ENCODE measurements around the gene PRR13. TPM values are rescaled to one million over a fixed set of nuclear protein-coding genes. Genes with fewer than 3 reads are reported as not detected.

PRR13 gene
- total and polyA plus RNA-seq, 9 of the 15 experiments (the other 6 are each of a cell fraction or from before 2014, with no cell fraction given): 117 to 835 (median 285) TPM

DNA sequence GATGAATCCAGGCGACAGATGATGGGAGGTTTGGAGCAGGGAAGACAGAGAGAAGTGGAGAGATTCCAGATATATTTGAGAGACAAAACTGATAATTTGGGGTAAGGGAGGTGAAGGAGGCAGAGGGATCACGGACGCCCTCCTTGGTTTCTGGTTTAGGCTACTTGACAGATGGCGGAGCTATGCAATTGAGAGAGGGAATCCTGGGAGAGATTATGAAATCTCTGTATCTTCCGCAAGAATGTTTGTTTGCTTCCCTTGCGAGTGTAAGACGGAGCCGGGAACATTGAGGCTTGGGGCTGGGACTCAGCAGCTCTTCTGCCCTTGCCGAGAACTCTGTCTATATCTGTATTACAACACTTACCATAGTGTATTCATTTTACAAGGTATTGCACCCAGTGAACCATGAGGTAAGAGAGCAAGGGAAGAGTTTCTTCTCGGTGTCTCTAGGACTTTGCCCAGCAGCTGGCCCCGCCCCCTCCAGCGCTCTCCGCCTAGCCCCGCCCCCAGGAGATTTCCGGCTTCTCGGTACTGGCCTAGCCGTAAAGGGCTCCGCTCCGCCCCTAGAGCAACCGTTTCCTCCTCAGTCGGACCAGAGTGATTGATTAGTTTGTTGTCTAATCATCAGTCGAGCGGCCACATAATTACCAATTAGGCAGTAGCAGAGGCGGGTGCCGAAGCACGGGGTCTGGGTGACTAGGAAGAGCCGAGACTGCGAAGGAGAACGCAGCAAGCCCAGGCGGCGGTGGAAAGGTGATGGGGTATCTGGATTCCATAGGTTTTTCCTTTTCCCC lies at the start of gene PRR13 (continued):
- TF ChIP-seq, protein P1, sequence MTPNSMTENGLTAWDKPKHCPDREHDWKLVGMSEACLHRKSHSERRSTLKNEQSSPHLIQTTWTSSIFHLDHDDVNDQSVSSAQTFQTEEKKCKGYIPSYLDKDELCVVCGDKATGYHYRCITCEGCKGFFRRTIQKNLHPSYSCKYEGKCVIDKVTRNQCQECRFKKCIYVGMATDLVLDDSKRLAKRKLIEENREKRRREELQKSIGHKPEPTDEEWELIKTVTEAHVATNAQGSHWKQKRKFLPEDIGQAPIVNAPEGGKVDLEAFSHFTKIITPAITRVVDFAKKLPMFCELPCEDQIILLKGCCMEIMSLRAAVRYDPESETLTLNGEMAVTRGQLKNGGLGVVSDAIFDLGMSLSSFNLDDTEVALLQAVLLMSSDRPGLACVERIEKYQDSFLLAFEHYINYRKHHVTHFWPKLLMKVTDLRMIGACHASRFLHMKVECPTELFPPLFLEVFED (CRISPR knock-in tag; conservative IDR thresholded peaks at IDR 0.05): no peak
- TF ChIP-seq MAFK (IDR thresholded peaks at IDR 0.05; ENCODE audit: low read length) (peak; percentile 23; the same call in 1 of the 2 replicates), GTF2F1 (IDR thresholded peaks at IDR 0.05; ENCODE audit: low read depth, low read length) (no peak; the same call in 1 of the 2 replicates), SIN3A (IDR thresholded peaks at IDR 0.05; ENCODE audit: borderline replicate concordance in 2 of 2, control insufficient read depth in 1 of 2, low read depth in 2 of 2, low read length in 2 of 2) (peak; percentile 9 to 47; a peak in 1 of 4 replicates), TEAD1 (CRISPR knock-in tag; IDR thresholded peaks at IDR 0.05) (peak in 1 of 2 experiments; percentile 58; a peak in 1 of 4 replicates), DMBX1 (CRISPR knock-in tag; IDR thresholded peaks at IDR 0.05; ENCODE audit: borderline replicate concordance) (peak; percentile 42; the same call in 1 of the 2 replicates), CHD1 (IDR thresholded peaks at IDR 0.05; ENCODE audit: low read length) (no peak), CEBPB (tag; IDR thresholded peaks at IDR 0.05) (peak; percentile 98), JUND (IDR thresholded peaks at IDR 0.05; ENCODE audit: borderline replicate concordance, low read depth, low read length) (0 out of 2 replicates have a peak, but pooled peaks have one; percentile 2), JUND (tag; IDR thresholded peaks at IDR 0.05; ENCODE audit: borderline replicate concordance, low read depth, low read length) (peak; percentile 64; the same call in 1 of the 3 replicates), NFYB (IDR thresholded peaks at IDR 0.05; ENCODE audit: extremely low read depth, insufficient read length) (peak; percentile 84), RBM25 (IDR thresholded peaks at IDR 0.05; ENCODE audit: low read depth, low read length, severe bottlenecking) (peak; percentile 89), SUPT5H (IDR thresholded peaks at IDR 0.05) (peak; percentile 98)
- TF ChIP-seq, protein P2, sequence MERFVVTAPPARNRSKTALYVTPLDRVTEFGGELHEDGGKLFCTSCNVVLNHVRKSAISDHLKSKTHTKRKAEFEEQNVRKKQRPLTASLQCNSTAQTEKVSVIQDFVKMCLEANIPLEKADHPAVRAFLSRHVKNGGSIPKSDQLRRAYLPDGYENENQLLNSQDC (CRISPR knock-in tag; IDR thresholded peaks at IDR 0.05): peak; percentile 34; the same call in 1 of the 2 replicates
- TF ChIP-seq, protein P3, sequence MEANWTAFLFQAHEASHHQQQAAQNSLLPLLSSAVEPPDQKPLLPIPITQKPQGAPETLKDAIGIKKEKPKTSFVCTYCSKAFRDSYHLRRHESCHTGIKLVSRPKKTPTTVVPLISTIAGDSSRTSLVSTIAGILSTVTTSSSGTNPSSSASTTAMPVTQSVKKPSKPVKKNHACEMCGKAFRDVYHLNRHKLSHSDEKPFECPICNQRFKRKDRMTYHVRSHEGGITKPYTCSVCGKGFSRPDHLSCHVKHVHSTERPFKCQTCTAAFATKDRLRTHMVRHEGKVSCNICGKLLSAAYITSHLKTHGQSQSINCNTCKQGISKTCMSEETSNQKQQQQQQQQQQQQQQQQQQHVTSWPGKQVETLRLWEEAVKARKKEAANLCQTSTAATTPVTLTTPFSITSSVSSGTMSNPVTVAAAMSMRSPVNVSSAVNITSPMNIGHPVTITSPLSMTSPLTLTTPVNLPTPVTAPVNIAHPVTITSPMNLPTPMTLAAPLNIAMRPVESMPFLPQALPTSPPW (CRISPR knock-in tag; IDR thresholded peaks at IDR 0.05): peak; percentile 73
- TF ChIP-seq, protein P4, sequence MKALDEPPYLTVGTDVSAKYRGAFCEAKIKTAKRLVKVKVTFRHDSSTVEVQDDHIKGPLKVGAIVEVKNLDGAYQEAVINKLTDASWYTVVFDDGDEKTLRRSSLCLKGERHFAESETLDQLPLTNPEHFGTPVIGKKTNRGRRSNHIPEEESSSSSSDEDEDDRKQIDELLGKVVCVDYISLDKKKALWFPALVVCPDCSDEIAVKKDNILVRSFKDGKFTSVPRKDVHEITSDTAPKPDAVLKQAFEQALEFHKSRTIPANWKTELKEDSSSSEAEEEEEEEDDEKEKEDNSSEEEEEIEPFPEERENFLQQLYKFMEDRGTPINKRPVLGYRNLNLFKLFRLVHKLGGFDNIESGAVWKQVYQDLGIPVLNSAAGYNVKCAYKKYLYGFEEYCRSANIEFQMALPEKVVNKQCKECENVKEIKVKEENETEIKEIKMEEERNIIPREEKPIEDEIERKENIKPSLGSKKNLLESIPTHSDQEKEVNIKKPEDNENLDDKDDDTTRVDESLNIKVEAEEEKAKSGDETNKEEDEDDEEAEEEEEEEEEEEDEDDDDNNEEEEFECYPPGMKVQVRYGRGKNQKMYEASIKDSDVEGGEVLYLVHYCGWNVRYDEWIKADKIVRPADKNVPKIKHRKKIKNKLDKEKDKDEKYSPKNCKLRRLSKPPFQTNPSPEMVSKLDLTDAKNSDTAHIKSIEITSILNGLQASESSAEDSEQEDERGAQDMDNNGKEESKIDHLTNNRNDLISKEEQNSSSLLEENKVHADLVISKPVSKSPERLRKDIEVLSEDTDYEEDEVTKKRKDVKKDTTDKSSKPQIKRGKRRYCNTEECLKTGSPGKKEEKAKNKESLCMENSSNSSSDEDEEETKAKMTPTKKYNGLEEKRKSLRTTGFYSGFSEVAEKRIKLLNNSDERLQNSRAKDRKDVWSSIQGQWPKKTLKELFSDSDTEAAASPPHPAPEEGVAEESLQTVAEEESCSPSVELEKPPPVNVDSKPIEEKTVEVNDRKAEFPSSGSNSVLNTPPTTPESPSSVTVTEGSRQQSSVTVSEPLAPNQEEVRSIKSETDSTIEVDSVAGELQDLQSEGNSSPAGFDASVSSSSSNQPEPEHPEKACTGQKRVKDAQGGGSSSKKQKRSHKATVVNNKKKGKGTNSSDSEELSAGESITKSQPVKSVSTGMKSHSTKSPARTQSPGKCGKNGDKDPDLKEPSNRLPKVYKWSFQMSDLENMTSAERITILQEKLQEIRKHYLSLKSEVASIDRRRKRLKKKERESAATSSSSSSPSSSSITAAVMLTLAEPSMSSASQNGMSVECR (CRISPR knock-in tag; IDR thresholded peaks at IDR 0.05): 0 out of 2 replicates have a peak, but pooled peaks have one; percentile 34
- TF ChIP-seq, protein P5, sequence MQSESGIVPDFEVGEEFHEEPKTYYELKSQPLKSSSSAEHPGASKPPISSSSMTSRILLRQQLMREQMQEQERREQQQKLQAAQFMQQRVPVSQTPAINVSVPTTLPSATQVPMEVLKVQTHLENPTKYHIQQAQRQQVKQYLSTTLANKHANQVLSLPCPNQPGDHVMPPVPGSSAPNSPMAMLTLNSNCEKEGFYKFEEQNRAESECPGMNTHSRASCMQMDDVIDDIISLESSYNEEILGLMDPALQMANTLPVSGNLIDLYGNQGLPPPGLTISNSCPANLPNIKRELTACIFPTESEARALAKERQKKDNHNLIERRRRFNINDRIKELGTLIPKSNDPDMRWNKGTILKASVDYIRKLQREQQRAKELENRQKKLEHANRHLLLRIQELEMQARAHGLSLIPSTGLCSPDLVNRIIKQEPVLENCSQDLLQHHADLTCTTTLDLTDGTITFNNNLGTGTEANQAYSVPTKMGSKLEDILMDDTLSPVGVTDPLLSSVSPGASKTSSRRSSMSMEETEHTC (IDR thresholded peaks at IDR 0.05): no peak

Measured in K562 (cell line).